ENCODE data around the gene ZNF800. TPM values are rescaled to one million over a fixed set of nuclear protein-coding genes. Genes with fewer than 3 reads are reported as not detected.

ZNF800 gene
- total and polyA plus RNA-seq, 2 of the 8 experiments (the other 6 are each of a cell fraction or from before 2014, with no cell fraction given) = 1.0 to 6.5 TPM

- Histone ChIP-seq H3K9me3 (ENCODE audit: insufficient read depth in 2 of 2, low read depth in 1 of 2, low read length in 1 of 2) (no peaks in the 10 kb centered on the region), H3K4me1 (replicated peaks in 1 of 4; ENCODE audit: control insufficient read depth in 3 of 4, insufficient read depth in 4 of 4, low read length in 3 of 4) (peaks cover 0 to 2% (median under 1%) of the 10 kb centered on the region in 4 experiments; a peak in 1 of 7 replicates), H2AK5ac (ENCODE audit: low read depth, low read length) (no peak overlapping the region), H4K20me1 (replicated peaks in 1 of 2; ENCODE audit: control insufficient read depth in 1 of 2, insufficient read depth in 2 of 2, low read length in 2 of 2) (no peaks in the 10 kb centered on the region), H3K18ac (ENCODE audit: extremely low read depth, low read length) (no peak overlapping the region), H3K23ac (ENCODE audit: insufficient read length) (no peak overlapping the region), H3K36me3 (ENCODE audit: control insufficient read depth in 2 of 4, insufficient read depth in 4 of 4, low read length in 3 of 4) (no peaks in the 10 kb centered on the region), H2BK20ac (ENCODE audit: low read length) (no peak overlapping the region), H3K79me1 (ENCODE audit: low read depth, low read length) (no peaks in the 10 kb centered on the region), H2AFZ (ENCODE audit: low read length) (no peak overlapping the region), H3K56ac (replicated peaks; ENCODE audit: insufficient read length, low read depth, low read length) (no peak overlapping the region), H3K79me2 (ENCODE audit: control insufficient read depth in 1 of 2, insufficient read depth in 2 of 2, low read length in 2 of 2) (no peaks in the 10 kb centered on the region), H3K27ac (ENCODE audit: low read depth, low read length) (no peak overlapping the region), H3K4ac (replicated peaks; ENCODE audit: insufficient read length, low read depth, low read length) (no peak overlapping the region), H4K91ac (replicated peaks; ENCODE audit: insufficient read length, low read length) (no peak overlapping the region), H2BK120ac (replicated peaks; ENCODE audit: low read depth, low read length) (no peak overlapping the region), H2BK5ac (ENCODE audit: low read depth, low read length) (no peak overlapping the region), H3K27me3 (replicated peaks in 1 of 4; ENCODE audit: control insufficient read depth in 3 of 4, extremely low read depth in 1 of 4, insufficient read depth in 3 of 4, low read length in 3 of 4) (peaks cover 7 to 26% (median 16%) of the 10 kb centered on the region in 4 experiments), H4K5ac (ENCODE audit: insufficient read length, low read depth, low read length) (no peak overlapping the region), H2BK12ac (ENCODE audit: low read depth, low read length) (no peak overlapping the region), H3K4me3 (ENCODE audit: extremely low read depth in 1 of 4, insufficient read depth in 2 of 4, low read depth in 3 of 4, low read length in 4 of 4) (no peak overlapping the region), H3K23me2 (ENCODE audit: low read depth, low read length) (no peaks in the 10 kb centered on the region), H4K8ac (ENCODE audit: extremely low read depth, insufficient read depth, low read length) (no peak overlapping the region), H3K4me2 (ENCODE audit: insufficient read depth in 1 of 2, low read depth in 2 of 2, low read length in 2 of 2) (no peak overlapping the region), H3K9ac (replicated peaks in 1 of 4; ENCODE audit: extremely low read depth in 1 of 4, low read depth in 3 of 4, low read length in 3 of 4) (no peak overlapping the region), H3K14ac (ENCODE audit: insufficient read length) (no peak overlapping the region), H2BK15ac (ENCODE audit: low read length) (no peak overlapping the region)
- DNase-seq (ENCODE audit: low read depth in 1 of 2, low spot score in 2 of 2) (no peak), FAIRE-seq (no peak)
- 62% methylated on average over 3 of the region's 3 CpGs; no CpG with 5 or more reads in 1 of the 2 experiments for WGBS, 2 experiments (ENCODE audit: extremely low coverage in 1 of 2, insufficient coverage in 1 of 2, insufficient read length in 1 of 2, insufficient replicate concordance in 2 of 2, low coverage in 1 of 2, low lambda C conversion rate in 2 of 2, missing lambda C conversion rate in 1 of 2)
- CTCF ChIA-PET (ENCODE audit: partially characterized antibody) = no interaction called here
- POLR2A ChIA-PET (ENCODE audit: partially characterized antibody) = no interaction called here
- no peak for TF ChIP-seq USF2 (IDR thresholded peaks at IDR 0.05; ENCODE audit: low read length)
- no peak for TF ChIP-seq EGR1 (IDR thresholded peaks at IDR 0.05; ENCODE audit: borderline replicate concordance, low read depth, low read length)
- TF ChIP-seq CEBPB (IDR thresholded peaks at IDR 0.05; ENCODE audit: low read depth, low read length) = no peak
- no peak for TF ChIP-seq CHD2 (IDR thresholded peaks at IDR 0.05; ENCODE audit: low read length)
- no peak for TF ChIP-seq NANOG (IDR thresholded peaks at IDR 0.05; ENCODE audit: insufficient read depth, low read depth, low read length, poor library complexity, severe bottlenecking)
- no peak for TF ChIP-seq RAD21 (IDR thresholded peaks at IDR 0.05 in 1 of 2, conservative IDR thresholded peaks at IDR 0.05 in 1 of 2; ENCODE audit: low read depth in 2 of 2, low read length in 2 of 2)
- TF ChIP-seq TCF12 (IDR thresholded peaks at IDR 0.05; ENCODE audit: low read depth, low read length) = no peak
- no peak for TF ChIP-seq FOSL1 (IDR thresholded peaks at IDR 0.05; ENCODE audit: insufficient read depth, low read depth, low read length)
- no peak for TF ChIP-seq SP1 (IDR thresholded peaks at IDR 0.05; ENCODE audit: low read depth, low read length)
- TF ChIP-seq BCL11A (IDR thresholded peaks at IDR 0.05; ENCODE audit: low read depth in 2 of 2, low read length in 2 of 2) = no peak
- no peak for TF ChIP-seq RNF2 (IDR thresholded peaks at IDR 0.05; ENCODE audit: borderline replicate concordance, low read depth, low read length, missing control alignments, poor library complexity, severe bottlenecking)
- TF ChIP-seq SP4 (IDR thresholded peaks at IDR 0.05; ENCODE audit: low read length) = no peak
- TF ChIP-seq CREB1 (IDR thresholded peaks at IDR 0.05) = no peak
- TF ChIP-seq TAF1 (IDR thresholded peaks at IDR 0.05; ENCODE audit: low read depth, low read length) = no peak
- TF ChIP-seq POLR2A (IDR thresholded peaks at IDR 0.05; ENCODE audit: control extremely low read depth in 1 of 2, low read depth in 2 of 2, low read length in 2 of 2) = no peak
Measured at GRCh38 chr7:127350586-127350985, 41.9 kb downstream of the ZNF800 start.
